Activated CD8-positive, alpha-beta T cell treated with anti-CD3 and anti-CD28 coated beads, Interleukin-2, amount 10 ng/mL, durations not matched to agents 7 days and 5 days (primary cell): Measurements from ENCODE around the gene PLIN4. TPM values are rescaled to one million over a fixed set of nuclear protein-coding genes. Genes with fewer than 3 reads are reported as not detected.

ENCODE experiments used
- ATAC-seq: fragments of 150-1000 bp; cut with Tn5 transposase; one replicate; pipeline ENCODE4 v1.10.0; 2021; ENCODE audit warnings: moderate library complexity
- CTCF ChIA-PET: fragments of 350-600 bp; sonication (Branson Sonifier 250); formaldehyde crosslinking; loops from one replicate; lab custom pipeline; 2021; ENCODE audit warnings: antibody characterized with exemption; lab: Charles Lee
- POLR2A ChIA-PET: fragments of 350-600 bp; sonication (Branson Sonifier 250); formaldehyde crosslinking; loops from one replicate; lab custom pipeline; 2021; ENCODE audit warnings: antibody characterized with exemption; lab: Charles Lee
- DNase-seq: peaks from one replicate; pipeline ENCODE4 v3.0.0-alpha.2; 2020
- H3K27ac Mint-ChIP-seq: one replicate; pipeline ENCODE4 v1.8.0; 2021; ENCODE audit warnings: mild to moderate bottlenecking, mixed read lengths
- H3K27me3 Mint-ChIP-seq: one replicate; pipeline ENCODE4 v1.8.0; 2021; ENCODE audit warnings: low read depth, mixed read lengths
- H3K36me3 Mint-ChIP-seq: one replicate; pipeline ENCODE4 v1.8.0; 2021; ENCODE audit warnings: low read depth, mixed read lengths
- H3K4me1 Mint-ChIP-seq: one replicate; pipeline ENCODE4 v1.8.0; 2021; ENCODE audit warnings: low read depth, mixed read lengths
- H3K4me3 Mint-ChIP-seq: one replicate; pipeline ENCODE4 v1.8.0; 2021; ENCODE audit warnings: mild to moderate bottlenecking, mixed read lengths
- H3K9me3 Mint-ChIP-seq: one replicate; pipeline ENCODE4 v1.8.0; 2022; ENCODE audit warnings: mixed read lengths; ENCODE audit not compliant: insufficient read depth
- total RNA-seq, 2 experiments: library from RNA; stranded (reverse); gene quantifications; one replicate each; pipeline ENCODE4 v1.2.3, GENCODE V29; 2021

PLIN4 gene
- total RNA-seq, 2 experiments from 2014 or later, result not detected

DNA sequence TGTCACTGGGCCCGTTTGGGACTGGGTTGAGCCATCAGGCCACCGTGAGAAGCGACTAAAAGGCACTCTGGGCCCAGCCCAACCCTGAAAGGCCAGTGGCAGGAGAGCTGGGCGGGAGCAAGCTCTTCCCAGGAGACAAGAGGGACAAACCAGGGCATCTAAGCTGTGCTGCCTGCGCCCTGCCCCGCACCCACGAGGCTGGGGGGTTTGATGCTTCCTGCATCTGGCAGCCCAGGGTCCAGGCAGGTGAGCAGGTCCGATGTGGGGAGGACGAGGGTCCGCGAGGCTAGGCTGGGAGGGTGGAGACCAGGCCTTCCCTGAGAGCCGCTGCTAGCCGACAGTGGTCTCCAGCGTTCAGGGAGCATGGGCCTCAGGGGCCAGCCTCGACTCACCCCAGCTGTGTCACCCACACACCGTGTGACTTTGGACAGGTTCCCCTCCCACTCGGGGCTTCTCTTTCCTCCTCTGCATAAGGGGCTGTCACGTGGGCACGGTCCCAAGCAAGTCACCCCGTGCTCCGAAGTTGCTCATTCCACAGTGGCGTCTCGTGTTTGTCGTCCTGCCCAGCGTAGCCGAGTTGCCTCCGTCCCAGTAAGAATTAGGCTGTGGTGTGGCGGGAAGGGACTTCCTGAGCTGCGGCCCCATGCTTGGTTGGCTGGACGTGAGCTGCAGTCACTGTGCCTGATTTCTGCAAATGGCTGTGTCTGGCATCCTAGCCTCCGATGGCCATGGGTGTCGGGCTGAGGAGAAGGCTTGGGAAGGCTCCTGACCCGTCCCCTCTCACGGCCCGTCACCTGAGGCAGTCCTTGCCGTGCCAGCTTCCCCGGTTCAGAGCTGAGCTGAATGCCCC, 15.8 kb downstream of the PLIN4 start:
- Mint-ChIP-seq H3K9me3 (no peaks in the 10 kb centered on the region), H3K4me1 (peaks cover 9% of the 10 kb centered on the region), H3K4me3 (no peak overlapping the region), H3K27me3 (no peaks in the 10 kb centered on the region), H3K27ac (no peak overlapping the region), H3K36me3 (peaks cover 3% of the 10 kb centered on the region)
- ChIA-PET CTCF (interaction anchor here (0.9 kb wide), 1 partner anchor 23 kb away, joined by 3 read pairs; no protein-coding TSS in a partner anchor), POLR2A (interaction anchor here (1.1 kb wide), 1 partner anchor 31 kb away, joined by 3 read pairs; no protein-coding TSS in a partner anchor)
- DNase-seq (no peak), ATAC-seq (no peak)

DNA sequence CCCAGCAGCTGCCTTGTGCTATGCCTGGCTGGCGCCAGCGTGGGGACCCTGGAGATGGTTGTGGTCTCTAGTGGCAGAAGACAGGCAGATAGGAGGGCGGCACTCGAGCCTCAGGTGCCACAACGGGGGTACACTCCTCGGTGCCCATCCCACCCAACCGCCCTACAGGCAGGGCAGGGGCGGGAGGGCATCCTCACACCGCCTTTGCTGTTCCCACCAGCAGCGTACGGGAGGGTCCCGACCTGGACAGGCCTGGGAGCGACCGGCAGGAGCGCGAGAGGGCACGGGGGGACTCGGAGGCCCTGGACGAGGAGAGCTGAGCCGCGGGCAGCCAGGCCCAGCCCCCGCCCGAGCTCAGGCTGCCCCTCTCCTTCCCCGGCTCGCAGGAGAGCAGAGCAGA, 16.6 kb downstream of the PLIN4 start:
- no peak for ATAC-seq
- no peak overlapping the region for H3K4me3 Mint-ChIP-seq
- H3K9me3 Mint-ChIP-seq, result no peaks in the 10 kb centered on the region
- H3K4me1 Mint-ChIP-seq, result peaks cover 7% of the 10 kb centered on the region
- ChIA-PET POLR2A (no interaction called here), CTCF (no interaction called here)
- H3K36me3 Mint-ChIP-seq, result peaks cover 3% of the 10 kb centered on the region
- no peak for DNase-seq
- H3K27me3 Mint-ChIP-seq, result no peaks in the 10 kb centered on the region
- no peak overlapping the region for H3K27ac Mint-ChIP-seq

DNA sequence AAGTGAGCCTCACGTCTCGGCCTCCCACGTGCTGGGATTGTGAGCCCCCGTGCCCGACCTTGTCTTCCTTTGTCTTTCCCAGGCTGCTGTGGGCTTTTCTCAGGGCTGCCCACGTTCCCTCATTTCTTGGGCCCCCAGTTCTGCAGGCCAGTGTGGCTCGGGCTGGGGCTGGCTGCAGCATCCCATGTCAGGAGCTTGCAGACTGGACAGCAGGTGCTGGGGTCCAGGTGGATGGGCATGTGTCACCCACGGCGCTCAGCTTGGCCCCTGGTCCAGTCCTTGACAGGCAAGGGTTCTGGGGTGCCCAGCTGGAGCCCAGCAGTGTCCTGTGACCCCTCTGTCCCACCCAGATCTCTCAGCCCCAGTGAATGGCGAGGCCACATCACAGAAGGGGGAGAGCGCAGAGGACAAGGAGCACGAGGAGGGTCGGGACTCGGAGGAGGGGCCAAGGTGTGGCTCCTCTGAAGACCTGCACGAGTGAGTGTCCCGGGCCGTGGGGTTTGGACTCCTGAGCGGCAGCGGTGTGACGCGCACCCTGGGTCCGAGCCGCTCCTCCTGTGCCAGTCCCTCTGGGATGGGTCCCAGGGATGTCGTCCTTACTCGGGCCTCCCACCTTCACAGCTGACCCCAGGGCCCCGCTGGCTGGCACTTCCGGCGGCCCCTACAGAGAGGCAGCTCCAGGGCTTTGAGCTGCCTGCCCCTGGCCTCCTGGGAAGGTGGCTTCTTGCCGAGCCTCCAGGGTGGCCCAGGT, 17.3 kb downstream of the PLIN4 start:
- no peak for DNase-seq
- Mint-ChIP-seq H3K4me1 (peaks cover under 1% of the 10 kb centered on the region), H3K4me3 (no peak overlapping the region), H3K27ac (no peak overlapping the region), H3K36me3 (peaks cover 3% of the 10 kb centered on the region), H3K27me3 (no peaks in the 10 kb centered on the region), H3K9me3 (no peaks in the 10 kb centered on the region)
- CTCF ChIA-PET, result no interaction called here
- POLR2A ChIA-PET, result no interaction called here
- no peak for ATAC-seq

DNA sequence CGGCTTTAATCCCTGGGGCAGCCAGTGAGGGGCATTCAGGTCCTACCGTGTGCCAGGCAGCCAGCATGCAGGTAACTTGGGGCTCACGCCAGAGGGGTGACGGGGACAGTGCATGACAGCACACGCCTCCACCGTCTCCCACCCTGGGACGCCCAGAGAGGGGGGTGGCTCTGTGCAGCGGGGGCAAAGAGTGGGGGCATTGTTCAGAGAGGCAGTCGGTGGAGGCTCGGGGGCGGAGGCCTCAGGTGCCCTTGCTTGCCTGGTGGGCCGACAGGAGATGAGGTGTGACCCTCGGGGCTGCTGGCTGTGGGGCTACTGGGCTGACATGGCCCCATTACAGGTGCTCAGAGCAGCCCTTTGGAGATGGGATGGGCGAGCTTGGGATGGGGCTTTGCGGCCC, 18.4 kb downstream of the PLIN4 start:
- DNase-seq (no peak), ATAC-seq (no peak)
- CTCF ChIA-PET, result no interaction called here
- H3K9me3 Mint-ChIP-seq, result no peaks in the 10 kb centered on the region
- H3K4me3 Mint-ChIP-seq, result no peak overlapping the region
- POLR2A ChIA-PET, result no interaction called here
- H3K27me3 Mint-ChIP-seq, result no peaks in the 10 kb centered on the region
- peaks cover 3% of the 10 kb centered on the region for H3K36me3 Mint-ChIP-seq
- H3K4me1 Mint-ChIP-seq, result no peaks in the 10 kb centered on the region
- no peak overlapping the region for H3K27ac Mint-ChIP-seq

DNA sequence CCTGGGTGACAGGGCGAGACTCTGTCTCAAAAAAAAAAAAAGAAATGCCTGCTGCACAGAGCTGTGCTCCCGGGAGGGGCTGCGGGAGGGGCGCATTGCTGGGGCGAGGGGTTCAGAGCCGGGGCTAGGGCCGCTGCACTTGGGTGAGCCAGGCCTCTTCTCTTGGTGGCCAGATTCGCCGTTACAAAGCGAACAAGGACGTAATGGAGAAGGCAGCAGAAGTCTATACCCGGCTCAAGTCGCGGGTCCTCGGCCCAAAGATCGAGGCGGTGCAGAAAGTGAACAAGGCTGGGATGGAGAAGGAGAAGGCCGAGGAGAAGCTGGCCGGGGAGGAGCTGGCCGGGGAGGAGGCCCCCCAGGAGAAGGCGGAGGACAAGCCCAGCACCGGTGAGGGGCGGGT, 19.0 kb downstream of the PLIN4 start:
- Mint-ChIP-seq H3K9me3 (no peaks in the 10 kb centered on the region), H3K27me3 (no peaks in the 10 kb centered on the region), H3K4me1 (no peaks in the 10 kb centered on the region), H3K27ac (no peak overlapping the region), H3K4me3 (no peak overlapping the region), H3K36me3 (peaks cover 5% of the 10 kb centered on the region)
- DNase-seq, result no peak
- ATAC-seq, result no peak
- ChIA-PET POLR2A (no interaction called here), CTCF (interaction anchor here (0.5 kb wide), 1 partner anchor 29 kb away, joined by 3 read pairs; no protein-coding TSS in a partner anchor)

DNA sequence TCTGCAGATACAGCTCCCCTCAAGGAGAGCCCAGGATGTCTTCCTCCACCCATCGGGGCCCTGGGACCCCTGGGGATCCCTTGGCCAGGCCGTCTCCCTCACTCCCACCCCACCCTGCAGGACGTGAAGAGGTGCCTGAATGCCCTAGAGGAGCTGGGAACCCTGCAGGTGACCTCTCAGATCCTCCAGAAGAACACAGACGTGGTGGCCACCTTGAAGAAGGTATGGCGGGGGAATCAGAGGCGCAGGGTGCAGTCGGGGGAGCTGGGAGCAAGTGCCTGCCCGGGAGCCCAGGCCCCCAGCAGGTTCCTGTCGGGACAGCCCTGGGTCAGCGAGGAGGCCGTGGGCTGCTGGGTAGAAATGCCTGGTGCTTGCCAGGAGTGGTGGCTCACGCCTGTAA, 19.6 kb downstream of the PLIN4 start:
- Mint-ChIP-seq H3K4me3 (no peak overlapping the region), H3K27ac (no peak overlapping the region), H3K36me3 (peaks cover 5% of the 10 kb centered on the region), H3K4me1 (no peaks in the 10 kb centered on the region), H3K27me3 (no peaks in the 10 kb centered on the region), H3K9me3 (no peaks in the 10 kb centered on the region)
- CTCF ChIA-PET, result no interaction called here
- ATAC-seq (no peak), DNase-seq (no peak)
- POLR2A ChIA-PET, result no interaction called here

DNA sequence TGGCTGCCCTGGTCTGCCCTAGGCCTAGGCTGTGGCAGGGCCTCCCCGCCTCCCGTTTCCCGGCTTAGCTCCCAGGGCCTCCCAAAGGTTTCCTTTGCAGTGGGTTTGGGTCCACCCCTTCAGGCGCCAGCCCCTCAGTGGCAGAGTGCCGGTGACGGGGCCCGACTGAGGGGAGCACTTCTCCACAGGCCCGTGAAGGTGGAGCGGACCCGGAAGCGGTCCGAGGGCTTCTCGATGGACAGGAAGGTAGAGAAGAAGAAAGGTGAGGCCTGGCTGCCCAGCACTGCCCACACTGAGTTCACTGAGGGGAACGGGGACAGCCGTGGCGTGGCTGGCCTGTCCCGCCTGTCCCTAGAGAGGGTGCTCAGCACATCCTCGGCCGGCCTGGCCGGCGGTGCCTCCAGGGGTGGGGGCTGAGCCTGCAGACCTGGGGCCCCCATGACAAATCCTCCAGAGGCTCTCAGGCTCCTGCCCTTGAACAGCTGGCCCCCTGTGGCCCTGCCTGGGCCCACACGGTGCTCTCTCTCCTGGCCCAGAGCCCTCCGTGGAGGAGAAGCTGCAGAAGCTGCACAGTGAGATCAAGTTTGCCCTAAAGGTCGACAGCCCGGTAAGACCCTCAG, 20.4 kb downstream of the PLIN4 start:
- ChIA-PET CTCF (no interaction called here), POLR2A (no interaction called here)
- Mint-ChIP-seq H3K9me3 (no peaks in the 10 kb centered on the region), H3K36me3 (peaks cover 5% of the 10 kb centered on the region), H3K27me3 (no peaks in the 10 kb centered on the region), H3K4me3 (no peak overlapping the region), H3K4me1 (no peaks in the 10 kb centered on the region), H3K27ac (no peak overlapping the region)
- DNase-seq (no peak), ATAC-seq (no peak)

DNA sequence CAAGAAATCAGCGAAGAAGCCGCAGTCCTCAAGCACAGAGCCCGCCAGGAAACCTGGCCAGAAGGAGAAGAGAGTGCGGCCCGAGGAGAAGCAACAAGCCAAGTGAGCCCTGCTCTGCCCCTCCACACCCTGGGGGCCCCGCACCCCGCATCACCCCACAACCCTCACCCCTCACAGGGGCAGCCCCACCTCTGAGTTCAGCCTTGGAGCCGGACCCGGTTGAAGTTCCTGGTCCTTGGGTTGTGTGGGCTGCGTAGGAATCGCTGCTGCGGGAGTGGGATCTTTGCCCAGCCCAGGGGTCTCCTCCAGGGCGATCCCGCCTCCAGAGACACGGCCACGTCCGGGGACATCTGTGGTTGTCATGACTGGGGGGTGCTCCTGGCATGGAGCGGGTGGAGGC, 22.0 kb downstream of the PLIN4 start:
- H3K4me1 Mint-ChIP-seq, result no peaks in the 10 kb centered on the region
- ChIA-PET POLR2A (no interaction called here), CTCF (no interaction called here)
- H3K36me3 Mint-ChIP-seq, result peaks cover 6% of the 10 kb centered on the region
- DNase-seq, result no peak
- H3K27me3 Mint-ChIP-seq, result no peaks in the 10 kb centered on the region
- H3K27ac Mint-ChIP-seq, result no peak overlapping the region
- no peak for ATAC-seq
- no peaks in the 10 kb centered on the region for H3K9me3 Mint-ChIP-seq
- no peak overlapping the region for H3K4me3 Mint-ChIP-seq

DNA sequence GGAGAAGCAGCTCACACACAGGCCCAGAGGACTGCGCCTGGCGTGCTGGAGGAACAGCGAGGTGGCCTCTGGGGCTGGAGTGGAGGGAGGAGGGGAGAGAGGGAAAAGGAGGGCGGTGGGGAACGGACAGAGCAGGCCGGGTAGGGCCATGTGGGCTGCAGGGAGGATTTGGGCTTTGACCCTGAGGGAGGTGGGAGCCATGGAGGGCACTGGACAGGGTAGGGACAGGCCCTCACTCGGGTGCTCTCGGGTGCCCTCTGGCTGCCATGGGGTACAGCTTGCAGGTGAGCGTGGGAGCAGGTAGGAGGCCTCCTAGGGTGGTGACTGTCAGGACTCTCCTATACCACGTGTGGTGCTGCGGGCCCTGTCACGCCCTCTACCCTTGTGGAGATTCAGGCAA, 22.8 kb downstream of the PLIN4 start:
- H3K36me3 Mint-ChIP-seq, result peaks cover 8% of the 10 kb centered on the region
- no peaks in the 10 kb centered on the region for H3K9me3 Mint-ChIP-seq
- ATAC-seq (no peak), DNase-seq (no peak)
- CTCF ChIA-PET, result interaction anchor here (0.9 kb wide), 1 partner anchor 64 kb away, joined by 3 read pairs; the partner anchor contains the start of gene SEMA6B
- POLR2A ChIA-PET, result no interaction called here
- H3K4me1 Mint-ChIP-seq, result no peaks in the 10 kb centered on the region
- no peak overlapping the region for H3K27ac Mint-ChIP-seq
- no peaks in the 10 kb centered on the region for H3K27me3 Mint-ChIP-seq
- no peak overlapping the region for H3K4me3 Mint-ChIP-seq

DNA sequence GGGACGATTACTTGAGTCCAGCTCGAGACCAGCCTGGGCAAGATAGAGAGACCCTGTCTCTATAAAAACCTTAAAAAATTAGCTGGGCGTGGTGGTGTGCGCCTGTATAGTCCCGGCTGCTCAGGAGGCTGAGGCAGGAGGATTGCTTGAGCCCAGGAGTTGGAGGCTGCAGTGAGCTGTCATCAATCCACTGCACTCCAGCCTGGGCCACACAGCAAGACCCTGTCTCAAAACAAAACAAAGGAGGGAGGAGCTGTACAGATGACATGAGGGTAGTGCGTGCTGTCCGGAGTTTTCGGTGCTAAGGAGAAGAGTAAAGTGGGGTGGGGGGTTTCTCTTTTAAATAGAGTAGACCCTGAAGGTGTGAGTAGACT, 23.6 kb downstream of the PLIN4 start:
- H3K27ac Mint-ChIP-seq, result no peak overlapping the region

DNA sequence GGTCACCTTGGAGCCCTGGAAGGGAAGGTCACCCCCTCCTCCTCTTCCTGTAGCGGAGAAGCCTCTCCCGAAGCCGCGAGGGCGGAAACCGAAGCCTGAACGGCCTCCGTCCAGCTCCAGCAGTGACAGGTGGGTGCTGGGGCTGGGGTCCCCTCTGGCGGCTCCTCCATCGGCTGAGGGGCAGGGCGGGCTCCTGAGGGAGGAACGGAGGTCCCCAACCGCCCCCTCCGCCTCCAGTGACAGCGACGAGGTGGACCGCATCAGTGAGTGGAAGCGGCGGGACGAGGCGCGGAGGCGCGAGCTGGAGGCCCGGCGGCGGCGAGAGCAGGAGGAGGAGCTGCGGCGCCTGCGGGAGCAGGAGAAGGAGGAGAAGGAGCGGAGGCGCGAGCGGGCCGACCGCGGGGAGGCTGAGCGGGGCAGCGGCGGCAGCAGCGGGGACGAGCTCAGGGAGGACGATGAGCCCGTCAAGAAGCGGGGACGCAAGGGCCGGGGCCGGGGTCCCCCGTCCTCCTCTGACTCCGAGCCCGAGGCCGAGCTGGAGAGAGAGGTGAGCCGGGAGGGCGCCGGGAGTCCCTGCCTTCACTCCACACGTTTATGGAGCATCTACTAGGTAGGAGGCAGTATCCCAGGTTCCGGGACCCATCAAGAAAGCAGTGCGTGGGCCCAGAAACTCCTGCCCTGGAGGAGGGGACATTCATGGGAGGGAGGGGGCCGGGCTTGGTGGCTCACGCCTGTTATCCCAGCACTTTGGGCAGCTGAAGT, 24.2 kb downstream of the PLIN4 start:
- ATAC-seq (no peak), DNase-seq (no peak)
- H3K4me3 Mint-ChIP-seq, result no peak overlapping the region
- ChIA-PET CTCF (interaction anchor here (1.3 kb wide), 1 partner anchor 19 kb away, joined by 3 read pairs; no protein-coding TSS in a partner anchor), POLR2A (no interaction called here)
- no peaks in the 10 kb centered on the region for H3K9me3 Mint-ChIP-seq
- no peaks in the 10 kb centered on the region for H3K4me1 Mint-ChIP-seq
- no peak overlapping the region for H3K27ac Mint-ChIP-seq
- H3K36me3 Mint-ChIP-seq, result peaks cover 15% of the 10 kb centered on the region
- no peaks in the 10 kb centered on the region for H3K27me3 Mint-ChIP-seq

More for the DNA sequence above, 23.6 kb downstream of the PLIN4 start:
- DNase-seq, result no peak
- no peak overlapping the region for H3K4me3 Mint-ChIP-seq
- ChIA-PET CTCF (interaction anchor here (0.9 to 1.3 kb wide), 2 partner anchors 20 to 65 kb away, joined by 3 read pairs; partner anchors contain the start of gene SEMA6B), POLR2A (no interaction called here)
- H3K9me3 Mint-ChIP-seq, result no peaks in the 10 kb centered on the region
- H3K36me3 Mint-ChIP-seq, result peaks cover 14% of the 10 kb centered on the region
- no peak for ATAC-seq
- H3K27me3 Mint-ChIP-seq, result no peaks in the 10 kb centered on the region
- no peaks in the 10 kb centered on the region for H3K4me1 Mint-ChIP-seq
